Karpas-422 (cell line): ENCODE data around the gene ARPC1B. TPM values are rescaled to one million over a fixed set of nuclear protein-coding genes. Genes with fewer than 3 reads are reported as not detected.

Experiments used
- DNase-seq: peaks from one replicate; pipeline ENCODE4 v3.0.0-alpha.2; 2015
- H2AFZ ChIP-seq: fragments of 200-600 bp; sonication (generic); 2 replicates; pipeline ENCODE4 v1.6.1; 2014; ENCODE audit warnings: antibody characterized with exemption, low read length, mixed read lengths
- H3K27ac ChIP-seq: fragments of 200-600 bp; sonication (generic); 2 replicates; pipeline ENCODE4 v1.5.1; 2014; ENCODE audit warnings: mild to moderate bottlenecking, low read length, moderate library complexity
- H3K27me3 ChIP-seq: fragments of 200-600 bp; sonication (generic); 2 replicates; pipeline ENCODE4 v1.6.1; 2014; ENCODE audit warnings: low read length, mixed read lengths
- H3K36me3 ChIP-seq: fragments of 200-600 bp; sonication (generic); 2 replicates; pipeline ENCODE4 v1.6.1; 2014; ENCODE audit warnings: low read length, mixed read lengths; ENCODE audit not compliant: insufficient read depth
- H3K4me1 ChIP-seq: fragments of 200-600 bp; sonication (generic); 2 replicates; pipeline ENCODE4 v1.6.1; 2014; ENCODE audit warnings: mild to moderate bottlenecking, low read length, mixed read lengths
- H3K4me2 ChIP-seq: fragments of 200-600 bp; sonication (generic); 2 replicates; pipeline ENCODE4 v1.6.1; 2014; ENCODE audit warnings: low read length, low read depth, mild to moderate bottlenecking; ENCODE audit not compliant: poor library complexity, severe bottlenecking
- H3K4me3 ChIP-seq: fragments of 200-600 bp; sonication (generic); 2 replicates; pipeline ENCODE4 v1.5.1; 2014; ENCODE audit warnings: mild to moderate bottlenecking, antibody characterized with exemption, low read length, mixed read lengths
- H3K79me2 ChIP-seq: fragments of 200-600 bp; sonication (generic); 2 replicates; pipeline ENCODE4 v1.6.1; 2014; ENCODE audit warnings: mild to moderate bottlenecking, low read length, mixed read lengths
- H3K9ac ChIP-seq: fragments of 200-600 bp; sonication (generic); 2 replicates; pipeline ENCODE4 v1.6.0; 2014; ENCODE audit warnings: low read length
- H3K9me2 ChIP-seq: fragments of 200-600 bp; sonication (generic), shearing (Covaris generic); replicated peaks from 2 replicates; pipeline ENCODE4 v1.6.0; 2014; ENCODE audit warnings: mild to moderate bottlenecking, low read length, moderate library complexity; ENCODE audit not compliant: insufficient read depth
- H3K9me3 ChIP-seq: fragments of 300-700, 200-600 bp; sonication (generic); 2 replicates; pipeline ENCODE4 v1.6.1; 2014; ENCODE audit warnings: low read length, mixed read lengths
- H4K20me1 ChIP-seq: fragments of 200-600 bp; sonication (generic); 2 replicates; pipeline ENCODE4 v1.6.1; 2014; ENCODE audit warnings: mild to moderate bottlenecking, antibody characterized with exemption, low read length, low read depth; ENCODE audit not compliant: insufficient read depth
- total RNA-seq: library from RNA; depleted of rRNA; stranded (reverse); fragments of >200 nt; shearing (Covaris generic); gene quantifications from 2 replicates; pipeline ENCODE4 v1.2.3, GENCODE V29; 2014; ENCODE audit warnings: low replicate concordance

Gene ARPC1B
- total RNA-seq, 1 experiment from 2014 or later, result 146 TPM

DNA sequence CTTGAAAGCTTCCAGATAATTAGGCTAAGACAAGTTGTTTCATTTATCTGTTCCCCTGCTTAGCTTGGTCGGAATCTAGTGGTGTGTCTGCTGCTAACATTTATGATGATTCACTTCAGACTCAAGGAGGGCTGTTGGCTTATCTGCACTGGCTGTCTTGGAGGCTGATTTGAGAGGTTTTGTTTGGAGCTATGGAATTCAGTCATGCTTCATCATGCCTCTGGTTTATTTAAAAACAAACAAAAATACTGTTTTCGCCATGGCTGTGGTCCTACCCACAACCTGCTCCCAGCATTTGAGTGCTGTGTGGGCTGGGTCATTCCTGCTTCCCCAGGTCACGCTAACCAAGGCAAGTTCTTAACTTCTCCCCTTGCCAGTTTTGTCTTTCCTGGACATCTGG is 11.7 kb upstream of the ARPC1B start:
- no peaks in the 10 kb centered on the region for H4K20me1 ChIP-seq
- H3K9ac ChIP-seq, result no peak overlapping the region
- no peaks in the 10 kb centered on the region for H3K4me1 ChIP-seq
- H3K9me3 ChIP-seq, result no peaks in the 10 kb centered on the region
- peaks cover 24% of the 10 kb centered on the region for H3K36me3 ChIP-seq
- no peaks in the 10 kb centered on the region for H3K79me2 ChIP-seq
- H3K9me2 ChIP-seq, result no peaks in the 10 kb centered on the region
- H3K4me3 ChIP-seq, result no peak overlapping the region
- no peak overlapping the region for H2AFZ ChIP-seq
- DNase-seq, result no peak
- no peaks in the 10 kb centered on the region for H3K27me3 ChIP-seq
- H3K4me2 ChIP-seq, result no peak overlapping the region
- no peak overlapping the region for H3K27ac ChIP-seq

DNA sequence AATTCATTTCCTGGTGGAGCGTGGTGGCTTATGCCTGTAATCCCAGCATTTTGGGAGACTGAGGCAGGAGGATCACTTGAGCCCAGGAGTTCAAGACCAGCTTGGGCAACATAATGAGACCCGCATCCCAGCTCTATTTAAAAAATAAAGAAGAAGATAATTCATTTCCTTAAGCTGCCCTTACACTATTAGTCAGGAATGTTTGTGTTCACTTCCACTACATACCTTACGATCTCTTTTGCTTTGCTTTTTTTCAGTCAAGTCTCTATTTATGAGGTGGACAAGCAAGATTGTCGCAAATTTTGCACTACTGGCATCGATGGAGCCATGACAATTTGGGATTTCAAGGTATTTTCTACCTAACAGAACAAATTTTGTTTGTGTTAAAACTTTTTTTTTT is 11.2 kb upstream of the ARPC1B start:
- H3K9me3 ChIP-seq, result no peaks in the 10 kb centered on the region
- H3K4me1 ChIP-seq, result no peaks in the 10 kb centered on the region
- no peak for DNase-seq
- H3K79me2 ChIP-seq, result no peaks in the 10 kb centered on the region
- no peak overlapping the region for H2AFZ ChIP-seq
- no peak overlapping the region for H3K4me2 ChIP-seq
- no peak overlapping the region for H3K9ac ChIP-seq
- no peaks in the 10 kb centered on the region for H4K20me1 ChIP-seq
- H3K27me3 ChIP-seq, result no peaks in the 10 kb centered on the region
- no peak overlapping the region for H3K4me3 ChIP-seq
- no peaks in the 10 kb centered on the region for H3K9me2 ChIP-seq
- H3K36me3 ChIP-seq, result peaks cover 20% of the 10 kb centered on the region
- H3K27ac ChIP-seq, result no peak overlapping the region

DNA sequence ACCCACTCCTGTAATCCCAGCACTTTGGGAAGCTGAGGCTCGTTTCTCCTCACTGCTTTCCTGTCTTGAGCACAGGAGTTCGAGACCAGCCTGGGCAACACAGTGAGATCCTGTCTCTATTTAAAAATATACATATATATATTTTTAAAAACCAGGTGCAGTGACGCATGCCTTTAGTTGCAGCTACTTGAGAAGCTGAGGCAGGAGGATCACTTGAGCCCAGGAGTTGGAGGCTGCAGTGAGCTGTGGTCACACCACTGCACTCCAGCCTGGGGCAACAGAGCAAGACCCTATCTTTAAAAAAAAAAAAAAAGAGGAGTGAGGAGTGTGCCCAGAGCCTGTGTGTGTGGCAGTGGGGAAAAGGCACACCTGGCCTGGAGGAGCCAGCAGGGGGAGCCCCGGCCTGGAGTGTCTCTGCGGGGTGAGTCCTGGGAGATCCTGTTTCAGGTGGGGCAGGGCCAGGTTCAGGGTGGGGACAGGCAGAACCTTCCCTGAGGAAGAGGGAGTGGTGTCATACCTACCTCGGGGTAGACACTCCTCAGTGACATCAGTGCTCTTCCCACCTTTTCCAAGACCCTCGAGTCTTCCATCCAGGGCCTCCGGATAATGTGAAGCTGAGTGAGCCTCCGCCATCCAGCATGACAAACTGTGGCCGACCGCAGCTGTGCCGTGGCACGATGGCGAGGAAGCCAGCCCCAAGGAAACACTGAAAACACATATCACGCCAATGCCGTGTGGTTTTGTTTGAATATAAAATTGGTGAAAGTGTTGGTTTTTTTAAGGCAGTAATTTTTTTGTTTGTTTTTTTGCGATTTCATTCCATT is 9.0 kb upstream of the ARPC1B start:
- Histone ChIP-seq H3K4me1 (no peaks in the 10 kb centered on the region), H2AFZ (no peak overlapping the region), H4K20me1 (no peaks in the 10 kb centered on the region), H3K9me2 (no peaks in the 10 kb centered on the region), H3K9ac (no peak overlapping the region), H3K4me3 (no peak overlapping the region), H3K27me3 (no peaks in the 10 kb centered on the region), H3K27ac (no peak overlapping the region), H3K9me3 (no peaks in the 10 kb centered on the region), H3K79me2 (no peaks in the 10 kb centered on the region), H3K36me3 (peaks cover 17% of the 10 kb centered on the region), H3K4me2 (no peak overlapping the region)
- peak; percentile 71 for DNase-seq

DNA sequence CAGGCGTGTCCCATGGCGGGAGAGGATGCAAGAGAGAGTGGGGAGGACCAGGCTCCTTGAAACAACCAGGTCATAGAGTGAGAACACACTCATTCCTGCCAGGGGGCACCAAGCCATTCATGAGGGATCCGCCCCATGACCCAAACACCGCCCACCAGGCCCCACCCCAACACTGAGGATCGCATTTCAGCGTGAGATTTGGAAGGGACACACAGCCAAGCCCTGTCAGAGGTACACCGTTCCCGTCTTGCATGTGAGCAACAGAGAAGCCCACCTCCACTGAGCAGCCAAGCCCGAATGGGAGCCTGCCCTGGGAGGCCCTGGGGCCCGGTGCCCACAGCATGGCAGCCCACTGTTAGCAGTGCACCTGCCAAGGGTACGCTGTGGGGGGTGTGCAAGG is 7.9 kb upstream of the ARPC1B start:
- Histone ChIP-seq H3K9me2 (no peaks in the 10 kb centered on the region), H3K36me3 (peaks cover 14% of the 10 kb centered on the region), H3K27me3 (no peaks in the 10 kb centered on the region), H3K9me3 (no peaks in the 10 kb centered on the region), H3K4me2 (no peak overlapping the region), H2AFZ (no peak overlapping the region), H4K20me1 (no peaks in the 10 kb centered on the region), H3K4me3 (no peak overlapping the region), H3K4me1 (no peaks in the 10 kb centered on the region), H3K9ac (no peak overlapping the region), H3K27ac (no peak overlapping the region), H3K79me2 (no peaks in the 10 kb centered on the region)
- DNase-seq, result no peak

DNA sequence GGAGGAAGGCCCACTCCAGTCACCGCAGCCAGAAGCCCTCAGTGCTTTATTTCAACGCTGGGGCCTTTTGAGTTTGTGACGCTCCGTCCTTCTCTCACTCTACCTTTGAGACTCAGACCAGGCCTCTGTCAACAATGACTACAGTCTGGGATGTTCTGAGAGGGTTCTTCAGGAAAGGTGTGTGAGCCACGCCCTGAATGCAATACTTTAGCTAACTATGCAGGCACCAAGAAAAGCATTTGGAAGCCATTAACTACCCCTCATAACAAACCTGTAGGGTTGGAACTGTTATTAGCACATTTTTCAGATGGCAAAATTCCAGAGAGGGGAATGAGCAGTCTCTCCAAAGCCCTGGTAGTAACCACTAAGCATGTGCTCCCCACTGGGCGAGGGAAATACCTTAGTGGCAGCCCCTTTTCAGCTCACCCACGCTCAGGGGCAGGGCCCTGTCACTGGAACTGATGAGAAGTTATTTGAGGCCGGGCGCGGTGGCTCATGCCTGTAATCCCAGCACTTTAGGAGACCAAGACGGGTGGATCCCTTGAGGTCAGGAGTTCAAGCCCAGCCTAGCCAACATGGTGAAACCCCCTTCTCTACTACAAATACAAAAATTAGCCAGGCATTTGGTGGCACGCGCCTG is 5.7 kb upstream of the ARPC1B start:
- Histone ChIP-seq H3K4me2 (no peak overlapping the region), H3K9me3 (no peaks in the 10 kb centered on the region), H3K4me3 (no peak overlapping the region), H3K79me2 (no peaks in the 10 kb centered on the region), H3K36me3 (peaks cover 7% of the 10 kb centered on the region), H3K4me1 (peaks cover 2% of the 10 kb centered on the region), H3K9ac (no peak overlapping the region), H3K27me3 (no peaks in the 10 kb centered on the region), H3K9me2 (no peaks in the 10 kb centered on the region), H2AFZ (no peak overlapping the region), H4K20me1 (no peaks in the 10 kb centered on the region), H3K27ac (no peak overlapping the region)
- DNase-seq, result no peak

DNA sequence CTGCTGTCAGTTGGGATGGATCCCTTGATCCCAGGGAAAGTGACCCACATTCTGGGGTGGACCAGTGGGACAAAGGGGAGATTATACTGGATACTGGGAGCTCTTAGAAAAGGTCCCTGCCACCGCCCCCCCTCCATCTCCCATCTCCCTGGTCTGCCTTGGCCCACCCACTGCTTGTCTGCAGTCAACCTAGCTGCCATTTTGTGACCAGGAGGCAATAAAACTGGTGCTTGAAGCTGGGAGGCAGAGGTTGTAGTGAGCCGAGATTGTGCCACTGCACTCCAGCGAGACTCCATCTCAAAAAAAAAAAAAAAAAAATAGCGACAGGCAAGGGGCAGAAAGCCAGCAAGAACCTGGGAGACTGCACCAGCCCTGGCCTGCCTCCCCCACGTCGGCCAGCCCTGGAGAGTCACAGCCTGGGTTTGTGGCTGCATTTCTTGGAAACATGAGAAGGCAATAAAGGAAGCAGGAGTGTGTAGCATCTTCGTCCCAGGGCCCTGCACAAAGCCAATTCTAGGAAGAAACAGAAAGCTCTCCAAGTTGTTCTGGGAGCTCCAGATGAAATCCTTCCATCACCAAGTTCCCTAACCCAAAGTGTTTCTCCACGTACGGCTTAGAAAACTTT is 4.7 kb upstream of the ARPC1B start:
- no peak overlapping the region for H3K27ac ChIP-seq
- H3K4me2 ChIP-seq, result no peak overlapping the region
- no peaks in the 10 kb centered on the region for H4K20me1 ChIP-seq
- H3K9me2 ChIP-seq, result no peaks in the 10 kb centered on the region
- H3K79me2 ChIP-seq, result peaks cover 3% of the 10 kb centered on the region
- no peak overlapping the region for H3K4me3 ChIP-seq
- no peak overlapping the region for H3K9ac ChIP-seq
- H3K4me1 ChIP-seq, result peaks cover 7% of the 10 kb centered on the region
- no peaks in the 10 kb centered on the region for H3K27me3 ChIP-seq
- H3K9me3 ChIP-seq, result no peaks in the 10 kb centered on the region
- DNase-seq, result no peak
- H3K36me3 ChIP-seq, result peaks cover 5% of the 10 kb centered on the region
- no peak overlapping the region for H2AFZ ChIP-seq

DNA sequence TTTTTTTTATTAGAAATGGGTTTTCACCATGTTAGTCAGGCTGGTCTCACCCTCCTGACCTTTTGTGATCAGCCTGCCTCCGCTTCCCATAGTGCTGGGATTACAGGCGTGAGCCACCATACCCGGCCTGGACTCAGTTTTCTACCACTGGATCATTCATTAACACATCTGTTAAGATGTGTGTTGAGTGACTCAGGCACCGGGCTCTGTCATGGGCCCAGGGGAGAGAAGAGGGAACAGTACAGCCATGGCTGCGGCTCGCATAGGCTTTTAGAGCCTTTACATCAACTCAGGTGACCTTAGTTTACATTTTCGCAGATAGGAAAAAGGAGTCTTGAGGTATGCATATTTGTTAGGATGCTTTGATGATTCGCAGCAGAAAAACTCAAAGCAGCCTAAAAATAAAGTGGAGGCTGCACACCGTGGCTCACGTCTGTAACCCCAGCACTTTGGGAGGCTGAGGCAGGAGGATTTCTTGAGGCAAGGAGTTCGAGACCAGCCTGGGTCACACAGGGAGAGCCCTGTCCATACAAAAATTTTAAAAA is 3.1 kb upstream of the ARPC1B start:
- Histone ChIP-seq H3K27me3 (no peaks in the 10 kb centered on the region), H3K4me3 (no peak overlapping the region), H3K4me1 (peaks cover 17% of the 10 kb centered on the region), H3K79me2 (peaks cover 19% of the 10 kb centered on the region), H3K9ac (no peak overlapping the region), H3K27ac (no peak overlapping the region), H2AFZ (no peak overlapping the region), H3K9me2 (no peaks in the 10 kb centered on the region), H3K4me2 (no peak overlapping the region), H4K20me1 (no peaks in the 10 kb centered on the region), H3K9me3 (no peaks in the 10 kb centered on the region), H3K36me3 (peaks cover 5% of the 10 kb centered on the region; the same call in 1 of the 2 replicates)
- no peak for DNase-seq
